ENCODE data around the gene NOP14. TPM values are rescaled to one million over a fixed set of nuclear protein-coding genes. Genes with fewer than 3 reads are reported as not detected.
A peak's percentile ranks its signal among the peaks of the same experiment; 100 is the strongest.
"Not testable (repeated sequence)": the region's sequence is repeated elsewhere in the genome, so short reads cannot be mapped to it uniquely, and the experiment has no call there.

Gene NOP14
- total and polyA plus RNA-seq, 5 donors, result 12.0 to 19.2 (median 17.8) TPM

- no peak overlapping the region for H3K4me3 ChIP-seq (ENCODE audit: low read length)
- 85% methylated on average over 10 of the region's 10 CpGs for WGBS
- ATAC-seq (no peak), DNase-seq (peak in 1 of 3 donors; percentile 16)
- no peak overlapping the region for H3K27ac ChIP-seq (ENCODE audit: low read length)
- no peaks in the 10 kb centered on the region for H3K9me3 ChIP-seq (ENCODE audit: control insufficient read depth, low read length)
- no peaks in the 10 kb centered on the region for H3K4me1 ChIP-seq (ENCODE audit: control insufficient read depth, insufficient read depth, low read length)
- intact Hi-C loops (cut with DNase I), result loop anchor here in 2 of 4 donors (10.0 kb wide), 2 partner anchors 58 to 78 kb away; partner anchors contain the start of gene ADD1 (in 1 of the 2)
- no peaks in the 10 kb centered on the region for H3K27me3 ChIP-seq (ENCODE audit: control insufficient read depth, insufficient read depth)
Observed at GRCh38 chr4:2923141-2923551, 40.1 kb downstream of the NOP14 start.

- not testable (repeated sequence) for H3K27ac ChIP-seq (ENCODE audit: low read length); H3K27me3 ChIP-seq (ENCODE audit: control insufficient read depth, insufficient read depth); H3K9me3 ChIP-seq (ENCODE audit: control insufficient read depth, low read length); H3K4me3 ChIP-seq (ENCODE audit: low read length); H3K4me1 ChIP-seq (ENCODE audit: control insufficient read depth, insufficient read depth, low read length); ATAC-seq
- intact Hi-C loops (cut with DNase I), result loop anchor here in 2 of 4 donors (10.0 kb wide), 2 partner anchors 58 to 78 kb away; partner anchors contain the start of gene ADD1 (in 1 of the 2)
- DNase-seq, result peak in 1 of 3 donors; percentile 39
- 59% methylated on average over 7 of the region's 7 CpGs for WGBS
Observed at GRCh38 chr4:2922453-2923101, 40.6 kb downstream of the NOP14 start.

- H3K27me3 ChIP-seq (ENCODE audit: control insufficient read depth, insufficient read depth); ATAC-seq; H3K4me1 ChIP-seq (ENCODE audit: control insufficient read depth, insufficient read depth, low read length); H3K27ac ChIP-seq (ENCODE audit: low read length); H3K9me3 ChIP-seq (ENCODE audit: control insufficient read depth, low read length); intact Hi-C loops (cut with DNase I); DNase-seq; H3K4me3 ChIP-seq (ENCODE audit: low read length): not testable (repeated sequence)
- 97% methylated on average over 8 of the region's 8 CpGs for WGBS
Observed at GRCh38 chr4:2918714-2919113, 44.5 kb downstream of the NOP14 start.

- H3K27me3 ChIP-seq (ENCODE audit: control insufficient read depth, insufficient read depth); ATAC-seq; H3K4me3 ChIP-seq (ENCODE audit: low read length); intact Hi-C loops (cut with DNase I); H3K9me3 ChIP-seq (ENCODE audit: control insufficient read depth, low read length); H3K4me1 ChIP-seq (ENCODE audit: control insufficient read depth, insufficient read depth, low read length); H3K27ac ChIP-seq (ENCODE audit: low read length); DNase-seq: not testable (repeated sequence)
- 78% methylated on average over 2 of the region's 2 CpGs for WGBS
Observed at GRCh38 chr4:2918300-2918699, 44.9 kb downstream of the NOP14 start.

GRCh38 chr4:2916696-2917095 lies 46.5 kb downstream of the NOP14 start:
- H3K27me3 ChIP-seq (ENCODE audit: control insufficient read depth, insufficient read depth); ATAC-seq; H3K27ac ChIP-seq (ENCODE audit: low read length); H3K4me3 ChIP-seq (ENCODE audit: low read length); H3K9me3 ChIP-seq (ENCODE audit: control insufficient read depth, low read length); H3K4me1 ChIP-seq (ENCODE audit: control insufficient read depth, insufficient read depth, low read length); intact Hi-C loops (cut with DNase I); DNase-seq: not testable (repeated sequence)
- 96% methylated on average over 2 of the region's 2 CpGs for WGBS

GRCh38 chr4:2915789-2916188 lies 47.4 kb downstream of the NOP14 start:
- peaks cover 6% of the 10 kb centered on the region for H3K4me1 ChIP-seq (ENCODE audit: control insufficient read depth, insufficient read depth, low read length)
- intact Hi-C loops (cut with DNase I), result no loop called here
- no peak overlapping the region for H3K4me3 ChIP-seq (ENCODE audit: low read length)
- H3K9me3 ChIP-seq (ENCODE audit: control insufficient read depth, low read length), result no peaks in the 10 kb centered on the region
- no peaks in the 10 kb centered on the region for H3K27me3 ChIP-seq (ENCODE audit: control insufficient read depth, insufficient read depth)
- H3K27ac ChIP-seq (ENCODE audit: low read length), result no peak overlapping the region
- 87% methylated on average over 9 of the region's 9 CpGs for WGBS
- peak in 1 of 3 donors; percentile 17 for DNase-seq
- ATAC-seq, result no peak

- Histone ChIP-seq H3K27ac (ENCODE audit: low read length) (no peak overlapping the region), H3K27me3 (ENCODE audit: control insufficient read depth, insufficient read depth) (no peaks in the 10 kb centered on the region), H3K9me3 (ENCODE audit: control insufficient read depth, low read length) (no peaks in the 10 kb centered on the region), H3K4me3 (ENCODE audit: low read length) (no peak overlapping the region), H3K4me1 (ENCODE audit: control insufficient read depth, insufficient read depth, low read length) (peaks cover 6% of the 10 kb centered on the region)
- intact Hi-C loops (cut with DNase I), result no loop called here
- DNase-seq, result peak in 1 of 3 donors; percentile 22
- WGBS, result 83% methylated on average over 16 of the region's 16 CpGs
- ATAC-seq, result peak in 1 of 2 donors; percentile 18
Observed at GRCh38 chr4:2914256-2915126, 48.7 kb downstream of the NOP14 start.

GRCh38 chr4:2913168-2913567 lies 50.0 kb downstream of the NOP14 start:
- no peak overlapping the region for H3K27ac ChIP-seq (ENCODE audit: low read length)
- peaks cover 6% of the 10 kb centered on the region for H3K4me1 ChIP-seq (ENCODE audit: control insufficient read depth, insufficient read depth, low read length)
- H3K27me3 ChIP-seq (ENCODE audit: control insufficient read depth, insufficient read depth), result no peaks in the 10 kb centered on the region
- 75% methylated on average over 6 of the region's 6 CpGs for WGBS
- DNase-seq (peak in 1 of 3 donors; percentile 16), ATAC-seq (peak; percentile 66 to 74)
- no peaks in the 10 kb centered on the region for H3K9me3 ChIP-seq (ENCODE audit: control insufficient read depth, low read length)
- no peak overlapping the region for H3K4me3 ChIP-seq (ENCODE audit: low read length)
- intact Hi-C loops (cut with DNase I), result no loop called here

GRCh38 chr4:2911868-2912267 lies 51.3 kb downstream of the NOP14 start:
- Histone ChIP-seq H3K27me3 (ENCODE audit: control insufficient read depth, insufficient read depth) (no peaks in the 10 kb centered on the region), H3K27ac (ENCODE audit: low read length) (no peak overlapping the region), H3K4me3 (ENCODE audit: low read length) (no peak overlapping the region), H3K9me3 (ENCODE audit: control insufficient read depth, low read length) (no peaks in the 10 kb centered on the region), H3K4me1 (ENCODE audit: control insufficient read depth, insufficient read depth, low read length) (peaks cover 6% of the 10 kb centered on the region)
- ATAC-seq, result no peak
- WGBS, result 86% methylated on average over 3 of the region's 3 CpGs
- no peak for DNase-seq
- intact Hi-C loops (cut with DNase I), result no loop called here

- Histone ChIP-seq H3K4me3 (ENCODE audit: low read length) (no peak overlapping the region), H3K9me3 (ENCODE audit: control insufficient read depth, low read length) (no peaks in the 10 kb centered on the region), H3K27me3 (ENCODE audit: control insufficient read depth, insufficient read depth) (no peaks in the 10 kb centered on the region), H3K27ac (ENCODE audit: low read length) (no peak overlapping the region), H3K4me1 (ENCODE audit: control insufficient read depth, insufficient read depth, low read length) (peaks cover 6% of the 10 kb centered on the region)
- intact Hi-C loops (cut with DNase I), result no loop called here
- no peak for DNase-seq
- no peak for ATAC-seq
- 81% methylated on average over 7 of the region's 7 CpGs for WGBS
Observed at GRCh38 chr4:2910409-2910808, 52.8 kb downstream of the NOP14 start.

GRCh38 chr4:2909583-2909982 lies 53.6 kb downstream of the NOP14 start:
- H3K4me1 ChIP-seq (ENCODE audit: control insufficient read depth, insufficient read depth, low read length), result peaks cover 6% of the 10 kb centered on the region
- H3K9me3 ChIP-seq (ENCODE audit: control insufficient read depth, low read length), result no peaks in the 10 kb centered on the region
- WGBS, result 77% methylated on average over 8 of the region's 8 CpGs
- DNase-seq, result no peak
- no peaks in the 10 kb centered on the region for H3K27me3 ChIP-seq (ENCODE audit: control insufficient read depth, insufficient read depth)
- ATAC-seq, result no peak
- H3K4me3 ChIP-seq (ENCODE audit: low read length), result no peak overlapping the region
- intact Hi-C loops (cut with DNase I), result no loop called here
- H3K27ac ChIP-seq (ENCODE audit: low read length), result no peak overlapping the region
